Kidney (tissue), 14 donors: Measurements from ENCODE around the gene CYTH4. TPM values are rescaled to one million over a fixed set of nuclear protein-coding genes. Genes with fewer than 3 reads are reported as not detected.

Source experiments
- DNase-seq, 5 donors: peaks; one replicate each; pipeline ENCODE4 v3.0.0-alpha.2; 2013 to 2020
- FAIRE-seq: peaks from 2 replicates; lab custom pipeline; 2012; peaks lifted over from hg19 to GRCh38; lab: Jason Lieb, UNC
- H3K27ac ChIP-seq, 2 donors: one replicate each; pipeline ENCODE4 v1.7.0; 2013; ENCODE audit warnings: low read depth in 2 of 2, low read length in 2 of 2, inconsistent platforms in 1 of 2
- H3K27me3 ChIP-seq: one replicate; pipeline ENCODE4 v1.7.1; 2013; ENCODE audit warnings: low read length, inconsistent platforms; ENCODE audit not compliant: control insufficient read depth, insufficient read depth
- H3K36me3 ChIP-seq, 3 donors: one replicate each; pipeline versions ENCODE4 v1.7.0 to v1.7.1; 2013; ENCODE audit warnings: low read length in 3 of 3, control low read depth in 1 of 3, inconsistent platforms in 1 of 3; ENCODE audit not compliant: insufficient read depth in 3 of 3, control insufficient read depth in 2 of 3
- H3K4me1 ChIP-seq, 3 donors: one replicate each; pipeline versions ENCODE4 v1.7.0 to v1.7.1; 2013; ENCODE audit warnings: low read length in 3 of 3, inconsistent platforms in 1 of 3, low read depth in 1 of 3; ENCODE audit not compliant: control insufficient read depth in 2 of 3, insufficient read depth in 2 of 3
- H3K4me3 ChIP-seq, 3 donors: one replicate each; pipeline versions ENCODE4 v1.7.0 to v1.8.1; 2013; ENCODE audit warnings: low read length in 3 of 3, control low read depth in 1 of 3, inconsistent platforms in 1 of 3
- H3K9ac ChIP-seq, 3 donors: one replicate each; pipeline versions ENCODE4 v1.7.0 to v1.7.1; 2013; ENCODE audit warnings: low read length in 3 of 3, control low read depth in 1 of 3, inconsistent platforms in 1 of 3
- H3K9me3 ChIP-seq, 3 donors: one replicate each; pipeline versions ENCODE4 v1.7.0 to v1.7.1; 2013; ENCODE audit warnings: low read length in 3 of 3, control low read depth in 1 of 3, inconsistent platforms in 1 of 3; ENCODE audit not compliant: control insufficient read depth in 2 of 3, insufficient read depth in 1 of 3
- CTCF ChIP-seq: IDR thresholded peaks from 3 replicates; pipeline ENCODE4 v1.5.1; 2012; ENCODE audit warnings: mild to moderate bottlenecking, moderate library complexity, borderline replicate concordance; ENCODE audit not compliant: insufficient read depth; ENCODE audit errors: extremely low read depth
- intact Hi-C: fragments of 100-400 bp; cut with DNase I; formaldehyde crosslinking; loops from one replicate; pipeline ENCODE4 v1.11.1; 2022
- polyA plus RNA-seq: library from polyadenylated mRNA; stranded (reverse); fragments of 350-450 nt; fragmentation: Illumina TruSeq; extraction: RNeasy Lipid Tissue Mini Kit (QIAGEN cat#74804); gene quantifications from one replicate; pipeline ENCODE4 v1.2.3, GENCODE V29; 2014; ENCODE audit warnings: low read depth, low replicate concordance; ENCODE audit not compliant: insufficient read depth
- total RNA-seq: library from RNA; stranded (reverse); fragmentation: NEBNext Ultra II Directional; extraction: Animal tissue kit (Norgen Biotek cat#: 25700); gene quantifications from one replicate; pipeline ENCODE4 v1.2.1, GENCODE V29; 2021
- donor health status: control.
- donor health status: control.
- donor health status: control.
- donor health status: control.
- donor health status: control.
- donor health status: DM: yes; HTN: yes; CAD: no.
- donor health status: Normal renal cell carcinoma (clear cell type).

The CYTH4 gene
- total and polyA plus RNA-seq, 2 donors from 2014 or later, result 1.9 to 30.2 TPM

DNA sequence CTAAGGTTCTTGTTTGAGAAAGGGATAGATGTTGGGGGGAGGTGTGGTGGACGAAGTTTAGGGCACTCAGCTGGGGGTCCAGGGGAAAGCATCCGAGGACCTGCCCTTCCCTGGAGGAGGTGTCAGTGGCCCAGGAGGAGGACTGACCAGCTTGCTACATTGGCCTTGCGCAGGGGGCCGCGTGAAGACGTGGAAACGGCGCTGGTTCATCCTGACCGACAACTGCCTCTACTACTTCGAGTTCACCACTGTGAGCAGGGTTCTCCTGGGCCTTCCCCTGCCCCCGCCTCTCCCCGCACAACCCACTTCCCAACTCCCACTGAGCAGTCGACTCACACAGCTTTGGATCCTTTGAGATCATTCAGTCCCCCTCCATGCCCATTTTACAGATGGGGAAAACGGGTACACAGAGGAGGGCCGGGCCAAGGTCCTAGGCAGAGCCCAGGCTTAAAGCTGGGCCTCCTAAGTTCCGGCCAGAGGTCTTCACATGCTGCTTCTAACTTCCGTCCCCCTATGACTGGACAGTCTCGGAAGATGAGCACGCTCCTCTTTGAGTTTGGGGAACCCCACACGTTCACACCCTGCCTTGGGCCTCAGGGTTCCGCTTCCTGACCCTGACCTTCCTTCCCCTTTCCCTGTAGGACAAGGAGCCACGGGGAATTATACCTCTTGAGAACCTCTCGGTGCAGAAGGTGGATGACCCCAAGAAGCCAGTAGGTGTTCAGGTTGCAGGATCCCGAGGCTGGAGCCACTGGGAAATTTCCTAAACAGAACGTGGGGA, 28.7 kb downstream of the CYTH4 start:
- Histone ChIP-seq H3K9ac (no peak overlapping the region), H3K36me3 (peaks cover 0 to 4% (median 0%) of the 10 kb centered on the region in 3 donors), H3K4me1 (peaks cover 0 to 31% (median 0%) of the 10 kb centered on the region in 3 donors), H3K27me3 (no peaks in the 10 kb centered on the region), H3K27ac (no peak overlapping the region), H3K9me3 (peaks cover 0 to 1% (median 0%) of the 10 kb centered on the region in 3 donors), H3K4me3 (no peak overlapping the region)
- no peak for TF ChIP-seq CTCF
- no peak for DNase-seq
- intact Hi-C loops, result no loop called here
- no peak for FAIRE-seq

GRCh38 chr22:37311761-37312312, 29.5 kb downstream of the CYTH4 start:
- H3K9ac ChIP-seq, result no peak overlapping the region
- no peak for DNase-seq
- no peak overlapping the region for H3K27ac ChIP-seq
- H3K4me1 ChIP-seq, result peaks cover 0 to 25% (median 0%) of the 10 kb centered on the region in 3 donors
- no peaks in the 10 kb centered on the region for H3K27me3 ChIP-seq
- no peak for FAIRE-seq
- peaks cover 0 to 4% (median 0%) of the 10 kb centered on the region in 3 donors for H3K36me3 ChIP-seq
- H3K9me3 ChIP-seq, result peaks cover 0 to 1% (median 0%) of the 10 kb centered on the region in 3 donors
- H3K4me3 ChIP-seq, result no peak overlapping the region
- intact Hi-C loops, result no loop called here
- no peak for TF ChIP-seq CTCF

- peaks cover 0 to 1% (median 0%) of the 10 kb centered on the region in 3 donors for H3K9me3 ChIP-seq
- no peak for TF ChIP-seq CTCF
- peaks cover 0 to 23% (median 0%) of the 10 kb centered on the region in 3 donors for H3K4me1 ChIP-seq
- H3K27ac ChIP-seq, result no peak overlapping the region
- intact Hi-C loops, result no loop called here
- no peaks in the 10 kb centered on the region for H3K27me3 ChIP-seq
- H3K4me3 ChIP-seq, result no peak overlapping the region
- no peak overlapping the region for H3K9ac ChIP-seq
- no peak for FAIRE-seq
- no peak for DNase-seq
- peaks cover 0 to 4% (median 0%) of the 10 kb centered on the region in 3 donors for H3K36me3 ChIP-seq
Measured at GRCh38 chr22:37312549-37313183, 30.4 kb downstream of the CYTH4 start.
